GM19438 (cell line): ENCODE measurements around the gene ULK1.

ENCODE experiments used
- ATAC-seq: cut with Tn5 transposase; IDR thresholded peaks from one replicate; pipeline ENCODE4 v1.9.1; 2021; ENCODE audit warnings: low read depth; ENCODE audit not compliant: unreplicated experiment

The ULK1 gene

DNA sequence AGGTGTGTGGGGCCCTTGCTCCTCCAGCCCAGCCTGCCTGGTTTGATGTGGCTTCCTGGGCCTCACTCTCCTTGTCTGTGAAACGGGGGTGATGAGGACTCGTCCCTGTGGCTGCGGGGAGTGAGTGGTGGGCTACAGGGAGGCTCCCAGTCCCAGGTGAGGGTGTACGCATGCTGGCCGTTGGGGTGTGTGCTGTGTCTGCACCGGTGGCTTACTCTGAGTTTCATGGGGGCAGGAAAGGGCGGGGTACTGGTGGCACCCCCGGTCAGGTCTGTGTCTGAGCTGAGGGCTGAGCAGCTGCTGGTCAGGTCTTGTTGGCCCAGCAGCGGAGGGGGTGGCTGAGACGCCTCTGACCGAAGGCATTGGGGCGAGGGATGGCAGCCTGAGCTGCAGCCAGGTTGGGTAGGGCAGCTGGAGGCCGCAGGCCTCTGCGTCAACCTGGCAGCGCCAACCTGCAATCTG is 11.2 kb downstream of the ULK1 start:
- ATAC-seq = no peak

DNA sequence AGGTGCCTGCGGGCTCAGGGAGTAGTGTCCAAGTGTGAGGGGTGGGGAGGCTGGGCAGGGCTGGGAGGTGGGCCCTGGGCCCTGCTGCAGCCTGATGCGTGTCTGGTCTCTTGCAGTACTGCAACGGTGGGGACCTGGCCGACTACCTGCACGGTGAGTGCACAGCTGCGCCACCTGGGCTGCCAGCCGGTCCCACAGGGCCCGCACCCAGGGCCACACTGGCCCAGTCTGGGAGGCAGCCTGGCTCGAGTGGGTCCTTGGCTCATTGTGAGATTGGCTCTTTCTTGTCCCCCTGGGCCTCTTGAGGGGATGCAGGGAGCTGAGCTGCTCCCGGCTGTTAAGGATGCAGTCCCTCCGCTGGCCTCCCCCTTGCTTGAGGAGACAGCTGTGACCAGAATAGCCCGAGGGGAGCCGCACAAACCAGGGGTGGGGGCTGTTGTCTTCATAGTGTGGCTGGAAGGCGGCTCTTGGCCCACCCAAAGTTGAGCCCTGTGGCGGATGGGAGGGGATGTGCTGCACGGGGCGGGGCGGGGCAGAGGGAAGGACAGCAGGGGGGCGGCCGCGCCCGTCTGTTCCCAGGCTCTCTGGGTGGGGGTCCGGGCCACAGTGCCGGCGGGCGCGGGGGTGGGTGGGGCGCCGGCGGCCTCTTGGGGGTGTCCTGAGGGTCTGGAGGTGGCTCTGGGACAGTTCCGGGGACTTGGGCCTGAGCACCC is 13.1 kb downstream of the ULK1 start:
- ATAC-seq = no peak

DNA sequence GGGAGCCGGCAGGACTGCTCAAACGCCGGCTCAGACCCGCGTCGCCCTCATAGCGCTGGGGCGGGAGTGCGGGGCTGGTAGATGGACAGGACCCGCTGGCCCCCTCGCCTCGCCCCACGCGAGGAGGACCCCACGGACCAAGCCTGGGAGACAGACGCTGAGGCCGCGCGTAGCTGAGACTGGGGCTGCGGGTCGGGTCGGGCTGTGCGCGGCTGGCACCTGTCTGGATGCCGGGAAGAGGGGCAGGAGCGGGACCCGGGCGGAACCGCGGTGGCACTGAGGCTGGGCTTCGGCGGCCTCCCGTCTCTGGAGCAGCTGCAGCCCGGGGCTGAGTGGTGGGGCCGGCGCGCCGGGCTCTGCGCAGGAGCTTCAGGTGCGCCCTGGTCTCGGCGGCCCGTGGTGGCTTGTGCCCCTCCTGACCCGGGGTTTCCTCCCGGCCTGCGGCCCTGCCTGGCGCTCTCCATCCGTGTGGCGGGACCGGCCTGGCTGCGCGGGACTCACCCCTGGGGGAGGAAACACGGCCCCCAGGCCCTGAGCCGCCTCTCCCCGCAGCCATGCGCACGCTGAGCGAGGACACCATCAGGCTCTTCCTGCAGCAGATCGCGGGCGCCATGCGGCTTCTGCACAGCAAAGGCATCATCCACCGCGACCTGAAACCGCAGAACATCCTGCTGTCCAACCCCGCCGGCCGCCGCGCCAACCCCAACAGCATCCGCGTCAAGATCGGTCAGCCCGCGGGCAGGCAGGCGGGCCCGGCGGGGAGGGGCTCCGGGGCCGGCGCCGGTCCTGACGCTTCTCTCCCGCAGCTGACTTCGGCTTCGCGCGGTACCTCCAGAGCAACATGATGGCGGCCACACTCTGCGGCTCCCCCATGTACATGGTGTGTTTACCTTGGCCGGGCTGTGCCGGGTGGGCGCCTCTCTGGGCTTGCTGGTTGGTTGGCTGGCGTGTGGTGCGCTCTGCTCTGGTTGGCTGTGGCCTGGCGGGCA is 14.0 kb downstream of the ULK1 start:
- no peak for ATAC-seq

- no peak for ATAC-seq
Measured at GRCh38 chr12:131909081-131909751, 14.8 kb downstream of the ULK1 start.

DNA sequence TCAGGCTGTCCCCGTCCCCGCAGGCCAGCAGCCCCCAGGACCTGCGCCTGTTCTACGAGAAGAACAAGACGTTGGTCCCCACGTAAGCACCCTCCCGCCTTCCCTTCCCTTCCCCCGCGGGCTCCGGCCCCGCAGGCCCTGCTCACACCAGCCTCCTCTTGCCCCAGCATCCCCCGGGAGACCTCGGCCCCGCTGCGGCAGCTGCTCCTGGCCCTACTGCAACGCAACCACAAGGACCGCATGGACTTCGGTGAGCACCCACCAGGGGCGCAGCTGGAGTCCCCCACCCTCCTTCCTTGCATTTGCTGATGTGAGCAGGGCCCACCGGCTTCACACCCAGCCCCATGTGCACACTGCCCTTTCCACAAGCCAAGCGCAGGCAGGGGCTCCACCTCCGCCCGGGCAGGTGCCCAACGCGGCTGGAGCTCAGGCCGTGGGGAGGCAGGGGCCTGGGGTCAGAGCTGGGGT is 15.4 kb downstream of the ULK1 start:
- no peak for ATAC-seq

DNA sequence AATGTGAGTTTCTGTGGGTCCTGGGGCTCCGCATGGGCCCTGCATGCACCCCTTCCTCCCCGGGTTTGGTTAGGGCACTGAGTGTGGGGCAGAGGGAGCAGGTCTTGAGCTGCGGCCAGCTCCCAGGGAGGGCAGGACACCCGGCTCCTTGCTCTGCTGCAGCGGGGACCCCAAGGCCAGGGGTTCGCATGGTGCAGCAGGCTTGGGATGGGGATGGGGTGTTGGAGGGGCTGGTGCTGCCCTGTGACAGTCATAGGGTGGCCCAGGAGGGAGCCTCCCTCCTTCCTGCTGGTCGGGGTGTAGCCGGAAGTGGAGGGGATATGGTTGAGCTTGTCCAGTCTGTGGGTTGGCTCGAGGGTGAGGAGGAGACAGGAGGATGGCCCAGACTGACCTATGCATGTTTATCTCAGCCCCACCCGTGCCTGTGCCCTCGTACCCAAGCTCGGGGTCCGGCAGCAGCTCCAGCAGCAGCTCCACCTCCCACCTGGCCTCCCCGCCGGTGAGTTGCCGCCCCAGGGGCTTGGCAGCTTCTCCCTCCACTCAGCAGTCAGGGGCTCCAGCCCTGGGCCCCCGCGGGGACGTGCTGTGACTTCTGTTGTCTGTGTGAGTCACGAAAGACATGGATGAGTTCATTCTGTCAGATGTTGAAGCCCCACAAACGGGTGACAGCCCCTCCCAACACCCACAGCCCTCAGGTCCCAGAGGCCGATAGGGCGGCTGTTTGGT is 16.0 kb downstream of the ULK1 start:
- no peak for ATAC-seq

GRCh38 chr12:131911028-131911650 is 16.7 kb downstream of the ULK1 start:
- no peak for ATAC-seq

DNA sequence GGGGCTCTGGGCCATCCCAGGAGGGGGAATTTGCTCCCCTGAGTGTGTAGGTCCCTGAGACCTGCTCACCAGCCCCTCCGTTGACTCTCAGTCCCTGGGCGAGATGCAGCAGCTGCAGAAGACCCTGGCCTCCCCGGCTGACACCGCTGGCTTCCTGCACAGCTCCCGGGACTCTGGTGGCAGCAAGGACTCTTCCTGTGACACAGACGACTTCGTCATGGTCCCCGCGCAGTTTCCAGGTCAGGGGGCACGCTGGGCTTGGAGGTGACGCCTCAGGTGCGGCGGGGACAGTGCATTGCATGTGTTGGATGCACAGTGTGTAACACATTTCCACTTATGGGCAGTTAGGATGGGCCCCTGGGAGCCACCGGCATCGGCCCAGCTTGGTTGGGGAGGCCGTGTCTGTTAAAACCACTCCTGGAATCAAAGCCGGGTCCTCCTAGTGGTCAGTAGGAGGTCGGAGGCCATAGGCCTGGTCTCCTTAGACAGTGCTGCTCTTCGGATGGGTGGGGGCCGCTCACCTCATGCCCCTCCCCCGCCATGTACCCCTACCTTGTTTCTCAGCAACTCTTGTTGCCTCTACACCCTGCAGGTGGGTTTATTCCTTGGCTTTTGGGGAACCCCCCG is 17.5 kb downstream of the ULK1 start:
- ATAC-seq = no peak

- no peak for ATAC-seq
Measured at GRCh38 chr12:131912518-131913274, 18.3 kb downstream of the ULK1 start.

DNA sequence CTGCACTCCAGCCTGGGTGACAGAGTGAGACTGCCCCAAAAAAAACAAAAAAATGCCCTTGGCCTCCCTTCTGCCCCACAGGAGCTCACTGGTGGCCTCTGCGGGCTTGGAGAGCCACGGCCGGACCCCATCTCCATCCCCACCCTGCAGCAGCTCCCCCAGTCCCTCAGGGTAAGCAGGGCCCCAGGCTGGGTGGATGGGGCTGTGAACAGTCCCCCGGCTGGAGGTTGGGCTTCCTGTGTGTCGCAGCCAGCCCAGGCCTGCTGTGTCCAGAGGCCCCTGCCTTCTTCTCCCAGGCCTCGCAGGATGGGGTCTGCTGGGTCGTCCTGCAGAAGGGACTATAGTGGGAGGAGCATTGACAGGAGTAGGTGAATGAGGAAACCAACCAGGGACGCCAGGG is 19.2 kb downstream of the ULK1 start:
- no peak for ATAC-seq

DNA sequence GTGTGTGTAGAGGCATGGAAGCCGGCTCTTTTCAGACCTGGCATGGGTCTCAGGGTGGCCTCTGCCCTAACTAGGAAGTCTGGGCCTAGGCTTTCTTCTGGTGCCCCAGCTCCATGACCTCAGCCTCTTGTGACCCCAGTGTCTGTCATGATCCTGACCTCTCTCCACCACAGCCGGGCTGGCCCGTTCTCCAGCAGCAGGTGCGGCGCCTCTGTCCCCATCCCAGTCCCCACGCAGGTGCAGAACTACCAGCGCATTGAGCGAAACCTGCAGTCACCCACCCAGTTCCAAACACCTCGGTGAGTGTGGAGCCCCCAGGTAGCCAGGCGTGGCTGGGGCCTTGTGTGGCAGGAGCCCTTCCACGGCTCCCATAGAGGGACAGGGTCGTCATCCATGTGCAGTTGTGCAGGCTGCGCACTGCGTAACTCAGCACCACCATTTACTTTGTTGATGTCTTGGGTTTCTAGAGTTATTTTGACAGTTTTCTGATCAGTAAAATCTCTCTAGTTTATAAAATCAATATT is 19.8 kb downstream of the ULK1 start:
- no peak for ATAC-seq

- ATAC-seq = no peak
Measured at GRCh38 chr12:131915000-131915689, 20.7 kb downstream of the ULK1 start.

DNA sequence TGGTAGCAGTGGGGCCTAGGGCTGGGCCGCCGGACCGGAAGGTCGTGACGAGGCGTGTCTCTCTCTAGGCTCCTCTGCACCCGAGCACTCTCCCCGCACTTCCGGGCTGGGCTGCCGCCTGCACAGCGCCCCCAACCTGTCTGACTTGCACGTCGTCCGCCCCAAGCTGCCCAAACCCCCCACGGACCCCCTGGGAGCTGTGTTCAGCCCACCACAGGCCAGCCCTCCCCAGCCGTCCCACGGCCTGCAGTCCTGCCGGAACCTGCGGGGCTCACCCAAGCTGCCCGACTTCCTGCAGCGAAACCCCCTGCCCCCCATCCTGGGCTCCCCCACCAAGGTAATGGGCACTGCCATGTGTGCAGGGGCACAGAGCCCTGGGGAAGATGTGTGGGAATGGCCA is 21.4 kb downstream of the ULK1 start:
- ATAC-seq = no peak

- no peak for ATAC-seq
Measured at GRCh38 chr12:131916306-131917138, 22.1 kb downstream of the ULK1 start.

DNA sequence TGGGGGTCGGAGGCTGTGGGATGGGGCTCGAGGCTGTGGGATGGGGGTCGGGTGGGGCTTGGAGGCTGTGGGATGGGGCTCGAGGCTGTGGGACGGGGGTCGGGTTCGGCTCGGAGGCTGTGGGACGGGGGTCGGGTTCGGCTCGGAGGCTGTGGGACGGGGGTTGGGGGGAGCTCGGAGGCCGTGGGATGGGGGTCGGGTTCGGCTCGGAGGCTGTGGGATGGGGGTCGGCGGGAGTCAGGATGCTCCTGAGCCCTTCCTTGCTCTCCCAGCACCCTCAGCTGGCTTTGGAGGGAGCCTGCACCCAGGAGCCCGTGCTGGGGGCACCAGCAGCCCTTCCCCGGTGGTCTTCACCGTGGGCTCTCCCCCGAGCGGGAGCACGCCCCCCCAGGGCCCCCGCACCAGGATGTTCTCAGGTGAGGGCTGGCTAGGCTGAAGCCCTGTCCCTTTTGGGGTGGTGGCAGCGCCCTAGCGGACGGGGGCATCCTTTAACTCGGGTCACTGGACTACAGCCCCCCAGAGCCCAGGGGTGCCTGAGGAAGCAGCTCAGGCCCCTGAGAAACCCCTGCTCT is 22.8 kb downstream of the ULK1 start:
- no peak for ATAC-seq

GRCh38 chr12:131917711-131918306 is 23.4 kb downstream of the ULK1 start:
- no peak for ATAC-seq
